DOHH2 (cell line): ENCODE data around the gene FNDC11.

Experiments used
- H3F3A ChIP-seq: fragments of 200-600 bp; sonication (generic), shearing (Covaris generic); 2 replicates; pipeline ENCODE4 v1.6.0; 2016; ENCODE audit warnings: antibody characterized with exemption, mild to moderate bottlenecking; ENCODE audit not compliant: control insufficient read depth, insufficient read depth
- H3K27ac ChIP-seq: fragments of 200-600 bp; sonication (generic); 2 replicates; pipeline ENCODE4 v1.5.1; 2014; ENCODE audit warnings: low read depth, mild to moderate bottlenecking, low read length, moderate library complexity
- H3K27me3 ChIP-seq: fragments of 200-600 bp; sonication (generic); 2 replicates; pipeline ENCODE4 v1.6.1; 2014; ENCODE audit warnings: mild to moderate bottlenecking, low read length, mixed read lengths; ENCODE audit not compliant: control insufficient read depth
- H3K36me3 ChIP-seq: fragments of 200-600 bp; sonication (generic); 2 replicates; pipeline ENCODE4 v1.6.1; 2014; ENCODE audit warnings: mild to moderate bottlenecking, low read length, moderate library complexity, mixed read lengths; ENCODE audit not compliant: control insufficient read depth
- H3K4me1 ChIP-seq: fragments of 200-600 bp; sonication (generic); 2 replicates; pipeline ENCODE4 v1.6.1; 2014; ENCODE audit warnings: mild to moderate bottlenecking, low read length, mixed read lengths; ENCODE audit not compliant: control insufficient read depth
- H3K4me2 ChIP-seq: fragments of 200-600 bp; sonication (generic); 2 replicates; pipeline ENCODE4 v1.6.0; 2014; ENCODE audit warnings: mild to moderate bottlenecking, low read length, moderate library complexity
- H3K4me3 ChIP-seq: fragments of 200-600 bp; sonication (generic); 2 replicates; pipeline ENCODE4 v1.5.1; 2014; ENCODE audit warnings: mild to moderate bottlenecking, low read length, mixed read lengths
- H3K79me2 ChIP-seq: fragments of 200-600 bp; sonication (generic); 2 replicates; pipeline ENCODE4 v1.6.1; 2014; ENCODE audit warnings: mild to moderate bottlenecking, low read length, mixed read lengths; ENCODE audit not compliant: control insufficient read depth
- H3K9me2 ChIP-seq: fragments of 200-600 bp; sonication (generic); replicated peaks from 2 replicates; pipeline ENCODE4 v1.6.1; 2014; ENCODE audit warnings: mild to moderate bottlenecking, low read length, mixed read lengths; ENCODE audit not compliant: control insufficient read depth
- H3K9me3 ChIP-seq: fragments of 200-600 bp; sonication (generic); 2 replicates; pipeline ENCODE4 v1.6.1; 2014; ENCODE audit warnings: antibody characterized with exemption, low read length, mixed read lengths; ENCODE audit not compliant: control insufficient read depth, insufficient read depth
- H4K20me1 ChIP-seq: fragments of 200-600 bp; sonication (generic); 2 replicates; pipeline ENCODE4 v1.6.0; 2014; ENCODE audit warnings: low read depth, mild to moderate bottlenecking, antibody characterized with exemption, low read length, moderate library complexity; ENCODE audit not compliant: control insufficient read depth, insufficient read depth
- EZH2phosphoT487 ChIP-seq: fragments of 200-600 bp; sonication (generic); IDR thresholded peaks from 2 replicates; pipeline ENCODE4 v1.6.1; 2017; ENCODE audit warnings: borderline replicate concordance, mild to moderate bottlenecking, antibody characterized with exemption, low read length, moderate library complexity, mixed read lengths
- TF ChIP-seq, protein P1 (sequence below): fragments of 200-600 bp; sonication (generic); IDR thresholded peaks from one replicate; pipeline ENCODE4 v1.5.1; 2014; ENCODE audit warnings: antibody characterized with exemption, mild to moderate bottlenecking, low read depth, low read length; ENCODE audit not compliant: poor library complexity, severe bottlenecking

The FNDC11 gene

DNA sequence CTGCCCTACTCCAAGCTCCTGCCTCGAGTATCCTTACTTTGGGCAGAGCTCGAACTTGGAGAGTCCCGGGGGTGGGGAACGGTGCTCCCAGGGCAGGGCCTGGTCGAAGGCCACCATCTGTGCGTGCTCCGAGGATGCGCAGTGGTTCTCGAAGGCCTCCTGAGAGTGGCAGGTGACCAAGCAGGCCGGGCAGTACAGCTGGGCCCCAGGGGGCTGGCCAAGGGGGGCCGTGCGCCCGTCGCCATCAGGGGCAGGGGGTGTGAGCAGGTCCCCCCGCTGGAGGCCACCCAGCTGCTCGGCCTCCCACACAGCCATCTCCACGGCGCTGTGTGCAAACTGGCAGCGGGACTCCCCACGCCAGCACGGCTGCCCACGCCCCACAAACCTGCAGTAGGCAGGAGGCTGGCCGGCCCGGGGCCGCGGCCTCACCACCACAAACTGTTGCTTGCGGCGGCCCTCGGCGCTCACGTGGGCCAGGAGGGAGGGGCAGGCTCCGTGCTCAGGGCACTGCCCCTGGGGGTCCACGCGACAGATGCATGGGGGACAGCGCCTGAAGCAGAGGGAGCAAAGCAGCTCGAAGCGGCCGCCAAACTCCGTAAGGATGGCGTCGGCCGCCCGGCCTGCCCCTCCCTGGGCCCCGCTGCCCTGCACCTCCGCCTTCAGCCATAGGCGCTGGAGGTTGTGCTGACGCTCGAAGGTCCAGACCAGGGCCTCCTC is 18.3 kb downstream of the FNDC11 start:
- H3K27me3 ChIP-seq, result peaks cover 31% of the 10 kb centered on the region
- no peak for TF ChIP-seq EZH2phosphoT487
- TF ChIP-seq, protein P1, sequence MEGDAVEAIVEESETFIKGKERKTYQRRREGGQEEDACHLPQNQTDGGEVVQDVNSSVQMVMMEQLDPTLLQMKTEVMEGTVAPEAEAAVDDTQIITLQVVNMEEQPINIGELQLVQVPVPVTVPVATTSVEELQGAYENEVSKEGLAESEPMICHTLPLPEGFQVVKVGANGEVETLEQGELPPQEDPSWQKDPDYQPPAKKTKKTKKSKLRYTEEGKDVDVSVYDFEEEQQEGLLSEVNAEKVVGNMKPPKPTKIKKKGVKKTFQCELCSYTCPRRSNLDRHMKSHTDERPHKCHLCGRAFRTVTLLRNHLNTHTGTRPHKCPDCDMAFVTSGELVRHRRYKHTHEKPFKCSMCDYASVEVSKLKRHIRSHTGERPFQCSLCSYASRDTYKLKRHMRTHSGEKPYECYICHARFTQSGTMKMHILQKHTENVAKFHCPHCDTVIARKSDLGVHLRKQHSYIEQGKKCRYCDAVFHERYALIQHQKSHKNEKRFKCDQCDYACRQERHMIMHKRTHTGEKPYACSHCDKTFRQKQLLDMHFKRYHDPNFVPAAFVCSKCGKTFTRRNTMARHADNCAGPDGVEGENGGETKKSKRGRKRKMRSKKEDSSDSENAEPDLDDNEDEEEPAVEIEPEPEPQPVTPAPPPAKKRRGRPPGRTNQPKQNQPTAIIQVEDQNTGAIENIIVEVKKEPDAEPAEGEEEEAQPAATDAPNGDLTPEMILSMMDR, result no peak
- H3K4me2 ChIP-seq, result no peak overlapping the region
- H3F3A ChIP-seq, result no peaks in the 10 kb centered on the region
- no peak overlapping the region for H3K27ac ChIP-seq
- no peaks in the 10 kb centered on the region for H3K36me3 ChIP-seq
- H3K4me3 ChIP-seq, result no peak overlapping the region
- H3K79me2 ChIP-seq, result no peaks in the 10 kb centered on the region
- H3K4me1 ChIP-seq, result peaks cover 19% of the 10 kb centered on the region
- peaks cover 3% of the 10 kb centered on the region; the same call in 1 of the 2 replicates for H4K20me1 ChIP-seq
- no peaks in the 10 kb centered on the region for H3K9me3 ChIP-seq
- no peaks in the 10 kb centered on the region for H3K9me2 ChIP-seq

DNA sequence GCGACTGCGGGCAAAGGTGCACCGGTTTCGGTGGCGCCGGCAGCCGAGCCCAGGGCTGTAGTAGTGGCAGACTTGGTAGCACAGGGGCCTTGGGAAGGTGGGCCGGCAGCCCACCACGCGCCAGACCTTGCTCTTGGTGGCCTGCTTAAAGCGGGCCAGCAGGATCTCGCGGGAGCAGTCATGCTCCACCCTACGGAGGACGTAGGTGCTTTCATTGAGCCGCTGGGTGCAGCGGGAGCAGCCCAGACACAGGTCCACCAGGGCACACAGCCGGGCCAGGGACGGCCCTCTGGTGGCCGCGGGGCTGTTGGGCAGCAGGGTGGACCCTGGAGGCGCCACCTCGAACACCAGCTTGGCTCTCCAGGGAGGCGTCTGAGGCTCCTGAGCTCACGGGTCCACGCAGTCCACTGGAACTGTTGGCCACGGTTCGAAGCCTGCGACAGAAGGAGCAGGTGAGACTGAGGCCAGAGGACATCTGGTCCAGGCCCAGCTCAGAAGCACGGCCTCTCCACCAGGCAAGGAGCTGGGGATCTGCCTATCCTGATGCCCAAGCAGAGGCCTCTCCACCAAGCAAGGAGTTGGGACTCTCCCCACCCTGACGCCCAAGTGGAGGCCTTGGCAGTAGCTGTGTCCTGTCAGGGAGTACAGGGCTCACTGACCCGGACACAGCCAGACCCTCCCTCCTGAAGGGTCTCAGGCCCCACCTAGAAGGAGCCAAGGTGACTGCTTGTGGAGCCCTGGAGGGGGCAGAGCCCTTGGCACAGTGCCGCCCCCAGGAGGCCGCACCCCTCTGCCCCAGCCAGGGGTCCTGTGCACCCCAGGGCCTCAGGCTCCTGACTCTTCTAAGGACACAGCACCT is 19.1 kb downstream of the FNDC11 start:
- Histone ChIP-seq H3K79me2 (no peaks in the 10 kb centered on the region), H3K27me3 (peaks cover 26% of the 10 kb centered on the region), H3K9me3 (no peaks in the 10 kb centered on the region), H3K27ac (no peak overlapping the region), H3F3A (no peaks in the 10 kb centered on the region), H4K20me1 (peaks cover 2% of the 10 kb centered on the region; the same call in 1 of the 2 replicates), H3K4me3 (peak overlapping the region; percentile 67), H3K9me2 (no peaks in the 10 kb centered on the region), H3K4me1 (peaks cover 14% of the 10 kb centered on the region), H3K36me3 (no peaks in the 10 kb centered on the region), H3K4me2 (peak overlapping the region; percentile 72)
- TF ChIP-seq, protein P1, result peak; percentile 25
- no peak for TF ChIP-seq EZH2phosphoT487

DNA sequence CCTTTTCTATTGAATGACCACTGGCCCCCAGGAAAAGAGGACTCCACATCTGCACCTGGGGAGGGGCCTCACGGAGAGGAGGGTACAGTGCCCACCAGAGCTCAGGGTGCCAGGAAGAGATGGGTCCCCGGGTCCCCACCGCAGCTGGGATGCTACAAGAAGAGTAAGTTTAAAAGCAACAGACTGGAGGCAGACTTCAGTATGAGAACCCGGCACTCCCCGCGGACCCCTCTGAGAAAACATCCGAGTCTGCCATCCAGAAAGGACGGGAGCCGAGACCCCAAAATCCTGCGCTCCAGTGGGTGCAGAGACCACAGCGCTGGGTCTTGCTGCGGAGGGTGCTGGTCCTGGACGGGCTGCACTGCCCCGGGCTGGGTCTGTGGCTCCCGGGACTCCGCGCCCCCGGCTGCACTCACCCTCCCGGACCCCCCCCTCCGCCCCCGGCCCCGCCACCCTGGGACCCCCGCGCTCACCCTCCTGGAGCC is 19.7 kb downstream of the FNDC11 start:
- H3K4me2 ChIP-seq, result peak overlapping the region; percentile 72
- TF ChIP-seq, protein P1, result no peak
- TF ChIP-seq EZH2phosphoT487, result no peak
- no peaks in the 10 kb centered on the region for H3K79me2 ChIP-seq
- peaks cover 7% of the 10 kb centered on the region for H3K4me1 ChIP-seq
- H3K27ac ChIP-seq, result no peak overlapping the region
- no peaks in the 10 kb centered on the region for H3K36me3 ChIP-seq
- H3K27me3 ChIP-seq, result peaks cover 19% of the 10 kb centered on the region
- H4K20me1 ChIP-seq, result no peaks in the 10 kb centered on the region
- no peaks in the 10 kb centered on the region for H3K9me3 ChIP-seq
- no peaks in the 10 kb centered on the region for H3F3A ChIP-seq
- H3K9me2 ChIP-seq, result no peaks in the 10 kb centered on the region
- H3K4me3 ChIP-seq, result peak overlapping the region; percentile 67
